HEK293 (cell line): ENCODE data around the gene SMIM29.
A peak's percentile ranks its signal among the peaks of the same experiment; 100 is the strongest.

ENCODE experiments used
- FEZF1 ChIP-seq: fragments of 450-650 bp; formaldehyde crosslinking; IDR thresholded peaks from 2 replicates; pipeline ENCODE4 v1.5.1; 2016; ENCODE audit warnings: missing biosample characterization, missing genetic modification characterization
- GFI1B ChIP-seq: fragments of 450-650 bp; formaldehyde crosslinking; IDR thresholded peaks from 2 replicates; pipeline ENCODE4 v1.5.1; 2016; ENCODE audit warnings: missing biosample characterization, missing genetic modification characterization
- GLI4 ChIP-seq: fragments of 450-650 bp; formaldehyde crosslinking; IDR thresholded peaks from 2 replicates; pipeline ENCODE4 v1.5.1; 2016; ENCODE audit warnings: missing biosample characterization, missing genetic modification characterization
- HOXA7 ChIP-seq: sonication (generic); formaldehyde crosslinking; IDR thresholded peaks from 2 replicates; pipeline ENCODE4 v1.8.1; 2022; ENCODE audit warnings: missing genetic modification reagents, borderline replicate concordance
- KLF7 ChIP-seq: fragments of 450-650 bp; formaldehyde crosslinking; IDR thresholded peaks from 2 replicates; pipeline ENCODE4 v1.5.1; 2016; ENCODE audit warnings: missing biosample characterization, missing genetic modification characterization, borderline replicate concordance
- KLF9 ChIP-seq: fragments of 450-650 bp; formaldehyde crosslinking; IDR thresholded peaks from 2 replicates; pipeline ENCODE4 v1.5.1; 2016; ENCODE audit warnings: missing biosample characterization, missing genetic modification characterization, low read depth
- MYNN ChIP-seq: fragments of 450-650 bp; formaldehyde crosslinking; IDR thresholded peaks from 2 replicates; pipeline ENCODE4 v1.5.1; 2016; ENCODE audit warnings: missing biosample characterization, missing genetic modification characterization, borderline replicate concordance
- WT1 ChIP-seq: fragments of 450-650 bp; formaldehyde crosslinking; IDR thresholded peaks from 2 replicates; pipeline ENCODE4 v1.5.1; 2016; ENCODE audit warnings: missing biosample characterization, missing genetic modification characterization
- ZBTB21 ChIP-seq: fragments of 450-650 bp; formaldehyde crosslinking; IDR thresholded peaks from 2 replicates; pipeline ENCODE4 v1.5.1; 2017; ENCODE audit warnings: missing biosample characterization, missing genetic modification characterization
- ZEB2 ChIP-seq: fragments of 450-650 bp; formaldehyde crosslinking; IDR thresholded peaks from 2 replicates; pipeline ENCODE4 v1.5.1; 2016; ENCODE audit warnings: missing biosample characterization, missing genetic modification characterization
- ZFHX2 ChIP-seq: fragments of 450-650 bp; formaldehyde crosslinking; conservative IDR thresholded peaks from 2 replicates; pipeline ENCODE4 v1.5.1; 2016; ENCODE audit warnings: missing biosample characterization, missing genetic modification characterization
- ZNF211 ChIP-seq: fragments of 450-650 bp; formaldehyde crosslinking; IDR thresholded peaks from 2 replicates; pipeline ENCODE4 v1.5.1; 2016; ENCODE audit warnings: low read depth, missing biosample characterization, missing genetic modification characterization
- ZNF248 ChIP-seq: fragments of 450-650 bp; formaldehyde crosslinking; IDR thresholded peaks from 2 replicates; pipeline ENCODE4 v1.5.1; 2017; ENCODE audit warnings: missing biosample characterization, missing genetic modification characterization
- ZNF37A ChIP-seq: fragments of 450-650 bp; IDR thresholded peaks from 2 replicates; pipeline ENCODE4 v1.5.1; 2018; ENCODE audit warnings: missing biosample characterization, missing genetic modification characterization
- ZNF658 ChIP-seq: fragments of 450-650 bp; formaldehyde crosslinking; IDR thresholded peaks from 2 replicates; pipeline ENCODE4; 2016; ENCODE audit warnings: missing biosample characterization, missing genetic modification characterization
- ZNF660 ChIP-seq: fragments of 450-650 bp; IDR thresholded peaks from 2 replicates; pipeline ENCODE4 v1.5.1; 2018; ENCODE audit warnings: missing biosample characterization, mild to moderate bottlenecking, missing genetic modification characterization
- ZNF747 ChIP-seq: fragments of 450-650 bp; formaldehyde crosslinking; IDR thresholded peaks from 2 replicates; pipeline ENCODE4 v1.5.1; 2016; ENCODE audit warnings: missing biosample characterization, missing genetic modification characterization
- TF ChIP-seq, protein P1 (sequence below): fragments of 450-650 bp; formaldehyde crosslinking; IDR thresholded peaks from 2 replicates; pipeline ENCODE4 v1.5.1; 2016; ENCODE audit warnings: missing biosample characterization, missing genetic modification characterization
- TF ChIP-seq, protein P2 (sequence below): fragments of 450-650 bp; IDR thresholded peaks from 2 replicates; pipeline ENCODE4 v1.5.1; 2018; ENCODE audit warnings: missing biosample characterization, mild to moderate bottlenecking, missing genetic modification characterization
- TF ChIP-seq, protein P3 (sequence below): fragments of 450-650 bp; formaldehyde crosslinking; IDR thresholded peaks from 2 replicates; pipeline ENCODE4 v1.5.0; 2017; ENCODE audit warnings: missing biosample characterization, missing genetic modification characterization, borderline replicate concordance
- TF ChIP-seq, protein P4 (sequence below): fragments of 450-650 bp; formaldehyde crosslinking; IDR thresholded peaks from 2 replicates; pipeline ENCODE4 v1.5.1; 2016; ENCODE audit warnings: missing biosample characterization, missing genetic modification characterization
- TF ChIP-seq, protein P5 (sequence below): fragments of 450-650 bp; formaldehyde crosslinking; conservative IDR thresholded peaks from 2 replicates; pipeline ENCODE4 v1.5.1; 2016; ENCODE audit warnings: low read depth, missing biosample characterization, missing genetic modification characterization
- TF ChIP-seq, protein P6 (sequence below): fragments of 450-650 bp; formaldehyde crosslinking; IDR thresholded peaks from 2 replicates; pipeline ENCODE4 v1.5.1; 2016; ENCODE audit warnings: missing biosample characterization, missing genetic modification characterization

The SMIM29 gene

DNA sequence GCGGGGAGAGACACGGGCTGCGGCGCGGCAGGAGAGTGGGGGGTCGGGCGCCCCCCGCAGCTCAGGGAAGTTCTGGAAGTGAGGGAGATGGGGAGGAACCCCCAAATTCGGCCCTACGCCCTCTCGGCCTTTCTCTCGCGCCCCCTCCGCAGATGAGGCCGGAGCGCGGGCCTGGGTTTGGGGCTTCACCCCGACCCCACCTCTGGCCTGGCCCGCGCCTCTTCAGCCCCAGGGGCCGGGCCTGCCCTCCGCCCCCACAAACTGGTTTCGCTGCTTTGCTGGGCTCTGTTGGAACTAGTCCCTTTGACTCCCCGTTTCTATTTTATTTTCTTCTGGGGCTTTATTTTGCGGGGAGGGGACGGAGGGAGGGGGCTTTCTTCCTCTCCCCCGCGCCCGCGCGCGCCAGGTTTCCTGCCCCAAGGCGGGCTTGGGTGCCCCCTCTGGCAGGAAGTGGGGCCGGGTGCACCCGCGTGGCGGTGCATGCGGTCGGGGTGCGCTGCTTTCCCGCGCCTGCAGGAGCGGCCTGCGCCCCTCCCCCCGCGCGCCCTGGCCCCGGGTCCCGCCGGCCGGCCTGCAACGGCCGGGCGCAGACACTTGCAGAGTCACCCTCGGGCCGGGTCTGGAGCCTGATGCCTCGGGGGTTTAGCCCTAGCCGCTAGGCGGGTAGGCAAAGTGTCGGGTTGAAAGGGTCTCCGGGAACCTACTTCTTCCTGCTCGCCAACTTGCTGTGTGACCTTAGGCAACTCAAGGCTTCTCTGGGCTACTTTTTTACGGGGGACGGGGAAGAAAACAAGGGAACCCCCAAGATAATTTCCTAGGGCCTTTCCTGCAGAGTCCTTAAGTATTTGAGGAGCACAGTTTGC is 10.9 kb downstream of the SMIM29 start (continued):
- TF ChIP-seq ZFHX2 (tag by site-specific recombination) (peak; percentile 57; the same call in 1 of the 2 replicates), ZNF660 (tag by site-specific recombination) (peak; percentile 58), GLI4 (tag by site-specific recombination) (no peak), ZBTB21 (tag by site-specific recombination) (no peak), ZNF248 (tag by site-specific recombination) (no peak), MYNN (no peak), ZEB2 (0 out of 2 replicates have a peak, but pooled peaks have one; percentile 38), KLF9 (peak; percentile 34; the same call in 1 of the 2 replicates), ZNF37A (tag by site-specific recombination) (no peak), ZNF747 (tag by site-specific recombination) (no peak), WT1 (peak; percentile 16; the same call in 1 of the 2 replicates), KLF7 (tag by site-specific recombination) (no peak), ZNF658 (no peak), FEZF1 (tag by site-specific recombination) (no peak), GFI1B (no peak), ZNF211 (tag by site-specific recombination) (no peak), HOXA7 (CRISPR knock-in tag) (no peak)
- TF ChIP-seq, protein P1, sequence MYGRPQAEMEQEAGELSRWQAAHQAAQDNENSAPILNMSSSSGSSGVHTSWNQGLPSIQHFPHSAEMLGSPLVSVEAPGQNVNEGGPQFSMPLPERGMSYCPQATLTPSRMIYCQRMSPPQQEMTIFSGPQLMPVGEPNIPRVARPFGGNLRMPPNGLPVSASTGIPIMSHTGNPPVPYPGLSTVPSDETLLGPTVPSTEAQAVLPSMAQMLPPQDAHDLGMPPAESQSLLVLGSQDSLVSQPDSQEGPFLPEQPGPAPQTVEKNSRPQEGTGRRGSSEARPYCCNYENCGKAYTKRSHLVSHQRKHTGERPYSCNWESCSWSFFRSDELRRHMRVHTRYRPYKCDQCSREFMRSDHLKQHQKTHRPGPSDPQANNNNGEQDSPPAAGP, result no peak
- TF ChIP-seq, protein P2, sequence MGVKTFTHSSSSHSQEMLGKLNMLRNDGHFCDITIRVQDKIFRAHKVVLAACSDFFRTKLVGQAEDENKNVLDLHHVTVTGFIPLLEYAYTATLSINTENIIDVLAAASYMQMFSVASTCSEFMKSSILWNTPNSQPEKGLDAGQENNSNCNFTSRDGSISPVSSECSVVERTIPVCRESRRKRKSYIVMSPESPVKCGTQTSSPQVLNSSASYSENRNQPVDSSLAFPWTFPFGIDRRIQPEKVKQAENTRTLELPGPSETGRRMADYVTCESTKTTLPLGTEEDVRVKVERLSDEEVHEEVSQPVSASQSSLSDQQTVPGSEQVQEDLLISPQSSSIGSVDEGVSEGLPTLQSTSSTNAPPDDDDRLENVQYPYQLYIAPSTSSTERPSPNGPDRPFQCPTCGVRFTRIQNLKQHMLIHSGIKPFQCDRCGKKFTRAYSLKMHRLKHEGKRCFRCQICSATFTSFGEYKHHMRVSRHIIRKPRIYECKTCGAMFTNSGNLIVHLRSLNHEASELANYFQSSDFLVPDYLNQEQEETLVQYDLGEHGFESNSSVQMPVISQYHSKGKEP (tag by site-specific recombination), result peak; percentile 45; the same call in 1 of the 2 replicates
- TF ChIP-seq, protein P3, sequence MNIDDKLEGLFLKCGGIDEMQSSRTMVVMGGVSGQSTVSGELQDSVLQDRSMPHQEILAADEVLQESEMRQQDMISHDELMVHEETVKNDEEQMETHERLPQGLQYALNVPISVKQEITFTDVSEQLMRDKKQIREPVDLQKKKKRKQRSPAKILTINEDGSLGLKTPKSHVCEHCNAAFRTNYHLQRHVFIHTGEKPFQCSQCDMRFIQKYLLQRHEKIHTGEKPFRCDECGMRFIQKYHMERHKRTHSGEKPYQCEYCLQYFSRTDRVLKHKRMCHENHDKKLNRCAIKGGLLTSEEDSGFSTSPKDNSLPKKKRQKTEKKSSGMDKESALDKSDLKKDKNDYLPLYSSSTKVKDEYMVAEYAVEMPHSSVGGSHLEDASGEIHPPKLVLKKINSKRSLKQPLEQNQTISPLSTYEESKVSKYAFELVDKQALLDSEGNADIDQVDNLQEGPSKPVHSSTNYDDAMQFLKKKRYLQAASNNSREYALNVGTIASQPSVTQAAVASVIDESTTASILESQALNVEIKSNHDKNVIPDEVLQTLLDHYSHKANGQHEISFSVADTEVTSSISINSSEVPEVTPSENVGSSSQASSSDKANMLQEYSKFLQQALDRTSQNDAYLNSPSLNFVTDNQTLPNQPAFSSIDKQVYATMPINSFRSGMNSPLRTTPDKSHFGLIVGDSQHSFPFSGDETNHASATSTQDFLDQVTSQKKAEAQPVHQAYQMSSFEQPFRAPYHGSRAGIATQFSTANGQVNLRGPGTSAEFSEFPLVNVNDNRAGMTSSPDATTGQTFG, result no peak
- TF ChIP-seq, protein P4, sequence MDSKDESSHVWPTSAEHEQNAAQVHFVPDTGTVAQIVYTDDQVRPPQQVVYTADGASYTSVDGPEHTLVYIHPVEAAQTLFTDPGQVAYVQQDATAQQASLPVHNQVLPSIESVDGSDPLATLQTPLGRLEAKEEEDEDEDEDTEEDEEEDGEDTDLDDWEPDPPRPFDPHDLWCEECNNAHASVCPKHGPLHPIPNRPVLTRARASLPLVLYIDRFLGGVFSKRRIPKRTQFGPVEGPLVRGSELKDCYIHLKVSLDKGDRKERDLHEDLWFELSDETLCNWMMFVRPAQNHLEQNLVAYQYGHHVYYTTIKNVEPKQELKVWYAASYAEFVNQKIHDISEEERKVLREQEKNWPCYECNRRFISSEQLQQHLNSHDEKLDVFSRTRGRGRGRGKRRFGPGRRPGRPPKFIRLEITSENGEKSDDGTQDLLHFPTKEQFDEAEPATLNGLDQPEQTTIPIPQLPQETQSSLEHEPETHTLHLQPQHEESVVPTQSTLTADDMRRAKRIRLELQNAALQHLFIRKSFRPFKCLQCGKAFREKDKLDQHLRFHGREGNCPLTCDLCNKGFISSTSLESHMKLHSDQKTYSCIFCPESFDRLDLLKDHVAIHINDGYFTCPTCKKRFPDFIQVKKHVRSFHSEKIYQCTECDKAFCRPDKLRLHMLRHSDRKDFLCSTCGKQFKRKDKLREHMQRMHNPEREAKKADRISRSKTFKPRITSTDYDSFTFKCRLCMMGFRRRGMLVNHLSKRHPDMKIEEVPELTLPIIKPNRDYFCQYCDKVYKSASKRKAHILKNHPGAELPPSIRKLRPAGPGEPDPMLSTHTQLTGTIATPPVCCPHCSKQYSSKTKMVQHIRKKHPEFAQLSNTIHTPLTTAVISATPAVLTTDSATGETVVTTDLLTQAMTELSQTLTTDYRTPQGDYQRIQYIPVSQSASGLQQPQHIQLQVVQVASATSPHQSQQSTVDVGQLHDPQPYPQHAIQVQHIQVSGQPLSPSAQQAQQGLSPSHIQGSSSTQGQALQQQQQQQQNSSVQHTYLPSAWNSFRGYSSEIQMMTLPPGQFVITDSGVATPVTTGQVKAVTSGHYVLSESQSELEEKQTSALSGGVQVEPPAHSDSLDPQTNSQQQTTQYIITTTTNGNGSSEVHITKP (tag by site-specific recombination), result no peak
- TF ChIP-seq, protein P5, sequence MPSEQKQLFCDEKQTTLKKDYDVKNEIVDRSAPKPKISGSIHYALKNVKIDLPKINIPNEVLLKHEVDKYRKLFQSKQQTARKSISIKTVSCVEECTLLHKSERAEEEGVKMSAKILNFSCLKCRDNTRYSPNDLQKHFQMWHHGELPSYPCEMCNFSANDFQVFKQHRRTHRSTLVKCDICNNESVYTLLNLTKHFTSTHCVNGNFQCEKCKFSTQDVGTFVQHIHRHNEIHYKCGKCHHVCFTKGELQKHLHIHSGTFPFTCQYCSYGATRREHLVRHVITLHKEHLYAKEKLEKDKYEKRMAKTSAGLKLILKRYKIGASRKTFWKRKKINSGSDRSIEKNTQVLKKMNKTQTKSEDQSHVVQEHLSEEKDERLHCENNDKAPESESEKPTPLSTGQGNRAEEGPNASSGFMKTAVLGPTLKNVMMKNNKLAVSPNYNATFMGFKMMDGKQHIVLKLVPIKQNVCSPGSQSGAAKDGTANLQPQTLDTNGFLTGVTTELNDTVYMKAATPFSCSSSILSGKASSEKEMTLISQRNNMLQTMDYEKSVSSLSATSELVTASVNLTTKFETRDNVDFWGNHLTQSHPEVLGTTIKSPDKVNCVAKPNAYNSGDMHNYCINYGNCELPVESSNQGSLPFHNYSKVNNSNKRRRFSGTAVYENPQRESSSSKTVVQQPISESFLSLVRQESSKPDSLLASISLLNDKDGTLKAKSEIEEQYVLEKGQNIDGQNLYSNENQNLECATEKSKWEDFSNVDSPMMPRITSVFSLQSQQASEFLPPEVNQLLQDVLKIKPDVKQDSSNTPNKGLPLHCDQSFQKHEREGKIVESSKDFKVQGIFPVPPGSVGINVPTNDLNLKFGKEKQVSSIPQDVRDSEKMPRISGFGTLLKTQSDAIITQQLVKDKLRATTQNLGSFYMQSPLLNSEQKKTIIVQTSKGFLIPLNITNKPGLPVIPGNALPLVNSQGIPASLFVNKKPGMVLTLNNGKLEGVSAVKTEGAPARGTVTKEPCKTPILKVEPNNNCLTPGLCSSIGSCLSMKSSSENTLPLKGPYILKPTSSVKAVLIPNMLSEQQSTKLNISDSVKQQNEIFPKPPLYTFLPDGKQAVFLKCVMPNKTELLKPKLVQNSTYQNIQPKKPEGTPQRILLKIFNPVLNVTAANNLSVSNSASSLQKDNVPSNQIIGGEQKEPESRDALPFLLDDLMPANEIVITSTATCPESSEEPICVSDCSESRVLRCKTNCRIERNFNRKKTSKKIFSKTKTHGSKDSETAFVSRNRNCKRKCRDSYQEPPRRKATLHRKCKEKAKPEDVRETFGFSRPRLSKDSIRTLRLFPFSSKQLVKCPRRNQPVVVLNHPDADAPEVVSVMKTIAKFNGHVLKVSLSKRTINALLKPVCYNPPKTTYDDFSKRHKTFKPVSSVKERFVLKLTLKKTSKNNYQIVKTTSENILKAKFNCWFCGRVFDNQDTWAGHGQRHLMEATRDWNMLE, result no peak
- TF ChIP-seq, protein P6, sequence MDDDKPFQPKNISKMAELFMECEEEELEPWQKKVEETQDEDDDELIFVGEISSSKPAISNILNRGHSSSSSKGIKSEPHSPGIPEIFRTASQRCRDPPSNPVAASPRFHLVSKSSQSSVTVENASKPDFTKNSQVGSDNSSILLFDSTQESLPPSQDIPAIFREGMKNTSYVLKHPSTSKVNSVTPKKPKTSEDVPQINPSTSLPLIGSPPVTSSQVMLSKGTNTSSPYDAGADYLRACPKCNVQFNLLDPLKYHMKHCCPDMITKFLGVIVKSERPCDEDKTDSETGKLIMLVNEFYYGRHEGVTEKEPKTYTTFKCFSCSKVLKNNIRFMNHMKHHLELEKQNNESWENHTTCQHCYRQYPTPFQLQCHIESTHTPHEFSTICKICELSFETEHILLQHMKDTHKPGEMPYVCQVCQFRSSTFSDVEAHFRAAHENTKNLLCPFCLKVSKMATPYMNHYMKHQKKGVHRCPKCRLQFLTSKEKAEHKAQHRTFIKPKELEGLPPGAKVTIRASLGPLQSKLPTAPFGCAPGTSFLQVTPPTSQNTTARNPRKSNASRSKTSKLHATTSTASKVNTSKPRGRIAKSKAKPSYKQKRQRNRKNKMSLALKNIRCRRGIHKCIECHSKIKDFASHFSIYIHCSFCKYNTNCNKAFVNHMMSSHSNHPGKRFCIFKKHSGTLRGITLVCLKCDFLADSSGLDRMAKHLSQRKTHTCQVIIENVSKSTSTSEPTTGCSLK (tag by site-specific recombination), result no peak
